Measurements from ENCODE around the gene LYRM4.
"Not testable (repeated sequence)": the region's sequence is repeated elsewhere in the genome, so short reads cannot be mapped to it uniquely, and the experiment has no call there.

The LYRM4 gene

DNA sequence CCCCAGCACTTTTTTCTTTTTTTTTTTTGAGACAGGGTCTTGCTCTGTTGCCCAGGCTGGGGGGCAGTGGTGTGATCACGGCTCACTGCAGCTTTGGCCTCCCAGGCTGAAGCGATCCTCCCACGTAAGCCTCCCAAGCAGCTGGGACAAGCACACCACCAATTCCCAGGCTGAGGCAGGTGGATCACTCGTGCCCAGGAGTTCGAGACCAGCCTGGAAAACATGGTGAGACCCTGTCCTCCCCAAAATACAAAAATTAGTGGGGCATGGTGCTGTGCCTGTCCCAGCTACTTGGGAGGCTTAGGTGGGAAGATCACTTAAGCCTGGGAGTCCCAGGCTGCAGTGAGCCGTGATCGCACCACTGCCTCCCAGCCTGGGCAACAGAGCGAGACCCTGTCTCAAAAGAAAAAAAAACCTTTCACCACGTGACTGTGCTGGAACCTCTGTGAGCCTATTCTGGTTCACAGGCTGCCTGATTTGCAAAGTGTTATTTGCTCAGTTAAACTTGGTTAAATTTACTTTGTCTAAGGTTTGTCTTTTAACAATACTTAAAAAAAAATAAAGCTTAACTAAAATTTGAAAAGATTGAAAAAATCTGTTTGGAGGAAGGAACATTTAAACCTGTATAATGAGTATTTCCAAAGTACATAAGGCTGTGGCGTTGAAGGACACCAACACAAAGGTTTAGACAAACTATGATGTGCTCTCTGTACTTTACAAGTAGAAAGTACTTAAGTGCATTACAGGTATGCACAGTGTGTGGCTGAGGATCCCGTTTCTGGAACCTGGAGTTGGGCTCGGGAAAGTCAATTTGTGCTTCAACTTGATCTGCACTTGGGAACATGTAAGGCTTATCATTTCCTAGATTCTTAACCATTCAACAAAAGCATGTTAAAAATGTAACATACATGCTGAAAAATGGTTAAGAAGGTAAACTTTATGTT is 120.7 kb downstream of the LYRM4 start:
- DNase-seq: no peak

DNA sequence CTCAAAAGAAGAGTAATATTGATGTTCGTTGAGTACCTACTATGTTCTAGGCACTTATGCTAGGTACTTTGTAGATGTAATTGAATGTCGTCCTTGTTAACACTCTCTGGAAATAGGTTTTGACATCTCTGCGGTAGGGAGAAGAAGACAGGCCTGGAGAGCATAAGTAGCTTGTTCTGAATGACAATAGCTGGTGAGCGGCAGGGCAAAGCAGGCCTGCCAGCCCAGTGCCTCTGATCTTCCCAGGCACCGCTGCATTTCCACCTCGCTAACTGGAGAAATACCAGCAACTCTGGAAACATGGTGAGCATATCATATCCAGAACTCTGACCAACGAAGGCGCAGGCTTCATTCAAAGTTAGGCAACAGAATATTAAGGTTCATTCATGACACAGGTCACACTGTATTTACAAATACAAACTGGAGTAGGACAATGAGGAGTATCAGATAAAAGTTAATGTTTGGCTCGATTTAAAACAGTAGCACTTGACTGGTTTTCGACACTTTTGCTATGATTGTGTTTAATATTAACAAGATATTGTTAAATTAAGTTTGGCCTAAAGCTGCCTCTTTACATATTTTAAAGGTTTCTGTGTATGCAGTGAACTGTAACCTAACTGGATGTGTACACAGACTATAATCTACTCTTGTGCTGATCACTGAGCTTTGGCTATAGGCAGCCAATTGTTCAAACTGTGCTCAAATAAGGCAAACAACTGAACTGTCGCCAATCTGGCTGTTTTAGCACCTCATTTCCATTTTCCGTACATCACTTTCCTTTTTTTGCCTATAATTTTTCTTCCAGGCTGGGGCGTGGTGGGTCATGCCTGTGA is 121.5 kb downstream of the LYRM4 start:
- no peak for DNase-seq

DNA sequence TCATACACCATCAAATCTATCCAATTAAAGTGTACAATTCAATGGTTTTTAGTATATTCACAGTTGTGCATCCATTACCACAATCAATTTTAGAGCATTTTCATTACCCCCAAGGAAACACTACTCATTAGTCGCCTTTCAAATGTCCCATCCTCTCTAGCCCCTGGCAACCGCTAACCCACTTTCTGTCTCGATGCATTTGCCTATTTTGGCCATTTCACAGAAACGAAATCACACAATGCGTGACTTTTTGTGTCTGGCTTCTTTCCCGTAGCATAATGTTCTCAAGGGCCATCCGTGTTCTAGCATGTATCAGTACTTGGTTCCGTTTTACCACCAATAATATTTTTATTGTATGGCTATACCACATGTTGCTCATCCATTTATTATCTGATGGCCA is 123.9 kb downstream of the LYRM4 start:
- DNase-seq: no peak

- DNase-seq: no peak
Observed at GRCh38 chr6:5135788-5136376, 124.9 kb downstream of the LYRM4 start.

- no peak for DNase-seq
Observed at GRCh38 chr6:5133943-5134342, 126.8 kb downstream of the LYRM4 start.

- peak; percentile 70 for DNase-seq
Observed at GRCh38 chr6:5132731-5133130, 128.0 kb downstream of the LYRM4 start.

GRCh38 chr6:5130135-5130866 is 130.4 kb downstream of the LYRM4 start:
- DNase-seq: no peak

- peak; percentile 26 for DNase-seq
Observed at GRCh38 chr6:5128351-5128750, 132.4 kb downstream of the LYRM4 start.

DNA sequence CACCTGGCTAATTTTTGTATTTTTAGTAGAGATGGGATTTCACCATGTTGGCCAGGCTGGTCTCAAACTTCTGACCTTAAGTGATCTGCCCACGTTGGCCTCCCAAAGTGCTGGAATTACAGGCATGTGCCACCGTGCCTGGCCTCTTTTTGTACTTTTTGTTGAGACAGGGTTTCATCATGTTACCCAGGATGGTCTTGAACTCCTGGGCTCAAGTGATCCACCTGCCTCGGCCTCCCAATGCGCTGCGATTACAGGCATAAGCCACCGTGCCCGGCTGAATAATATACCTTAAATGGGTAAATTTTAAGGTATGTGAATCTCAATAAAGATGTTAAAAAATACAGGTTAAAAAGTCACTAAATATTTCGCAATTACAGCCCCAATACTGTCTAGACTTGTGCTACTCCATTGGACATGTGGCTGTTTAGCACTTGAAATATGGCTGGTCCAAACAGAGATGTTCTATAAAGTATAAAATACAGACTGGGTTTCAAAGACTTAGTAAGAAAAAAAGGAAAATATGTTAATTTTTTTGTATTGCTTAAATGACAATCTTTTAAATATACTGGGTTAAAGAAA is 133.6 kb downstream of the LYRM4 start:
- no peak for DNase-seq

DNA sequence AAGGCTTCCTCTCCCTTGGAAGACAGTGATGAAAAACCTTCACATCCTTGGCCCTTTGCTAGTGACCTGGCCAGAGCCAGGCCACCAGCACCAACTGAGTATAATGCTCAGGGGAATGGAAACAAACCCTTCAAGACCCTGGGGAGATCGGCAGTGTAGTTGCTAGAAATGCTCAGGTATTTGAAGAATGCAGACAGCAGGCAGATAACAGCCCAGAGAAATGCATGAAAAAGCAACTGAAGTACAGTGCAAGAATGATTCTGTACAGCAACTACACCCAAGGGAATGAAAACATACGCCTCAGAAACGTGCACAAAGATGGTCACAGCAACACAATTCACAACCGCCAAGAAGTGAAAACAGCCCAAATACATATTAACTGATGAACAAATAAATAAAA is 134.5 kb downstream of the LYRM4 start:
- DNase-seq: no peak

GRCh38 chr6:5125152-5126006 is 135.4 kb downstream of the LYRM4 start:
- DNase-seq: no peak

GRCh38 chr6:5124526-5124925 is 136.2 kb downstream of the LYRM4 start:
- no peak for DNase-seq

GRCh38 chr6:5123296-5124143 is 137.2 kb downstream of the LYRM4 start:
- no peak for DNase-seq

GRCh38 chr6:5122504-5123112 is 138.1 kb downstream of the LYRM4 start:
- DNase-seq: no peak

GRCh38 chr6:5121956-5122355 is 138.8 kb downstream of the LYRM4 start:
- DNase-seq: no peak

DNA sequence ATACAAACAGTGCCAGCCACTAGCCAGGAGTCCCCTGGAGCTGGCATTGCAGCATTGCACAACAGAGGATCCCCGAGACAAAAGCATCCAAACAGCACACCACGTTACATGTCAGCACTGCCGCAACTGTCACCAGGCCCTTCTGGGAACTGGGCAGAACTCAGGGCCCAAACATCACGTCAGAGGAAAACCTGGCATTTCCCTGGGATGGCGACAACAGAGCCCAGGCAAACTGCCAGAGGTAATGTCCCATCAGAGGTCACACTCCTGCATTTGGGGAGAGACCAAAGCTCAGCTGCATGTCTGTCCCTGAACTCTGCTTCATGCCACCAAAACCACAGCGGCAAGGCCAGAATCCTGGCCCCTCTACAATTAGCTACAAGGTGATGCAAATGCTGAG is 139.3 kb downstream of the LYRM4 start:
- no peak for DNase-seq

- not testable (repeated sequence) for DNase-seq
Observed at GRCh38 chr6:5120543-5120942, 140.2 kb downstream of the LYRM4 start.

GRCh38 chr6:5120011-5120410 is 140.7 kb downstream of the LYRM4 start:
- DNase-seq: no peak

GRCh38 chr6:5119090-5119951 is 141.4 kb downstream of the LYRM4 start:
- no peak for DNase-seq
